ENCODE data around the gene RBAK. TPM values are rescaled to one million over a fixed set of nuclear protein-coding genes. Genes with fewer than 3 reads are reported as not detected.
"Not testable (repeated sequence)": the region's sequence is repeated elsewhere in the genome, so short reads cannot be mapped to it uniquely, and the experiment has no call there.

RBAK gene
- total RNA-seq, 4 donors from 2014 or later: 10.4 to 21.5 (median 12.2) TPM

GRCh38 chr7:5063698-5064097 is 18.0 kb downstream of the RBAK start:
- TF ChIP-seq, protein P1, sequence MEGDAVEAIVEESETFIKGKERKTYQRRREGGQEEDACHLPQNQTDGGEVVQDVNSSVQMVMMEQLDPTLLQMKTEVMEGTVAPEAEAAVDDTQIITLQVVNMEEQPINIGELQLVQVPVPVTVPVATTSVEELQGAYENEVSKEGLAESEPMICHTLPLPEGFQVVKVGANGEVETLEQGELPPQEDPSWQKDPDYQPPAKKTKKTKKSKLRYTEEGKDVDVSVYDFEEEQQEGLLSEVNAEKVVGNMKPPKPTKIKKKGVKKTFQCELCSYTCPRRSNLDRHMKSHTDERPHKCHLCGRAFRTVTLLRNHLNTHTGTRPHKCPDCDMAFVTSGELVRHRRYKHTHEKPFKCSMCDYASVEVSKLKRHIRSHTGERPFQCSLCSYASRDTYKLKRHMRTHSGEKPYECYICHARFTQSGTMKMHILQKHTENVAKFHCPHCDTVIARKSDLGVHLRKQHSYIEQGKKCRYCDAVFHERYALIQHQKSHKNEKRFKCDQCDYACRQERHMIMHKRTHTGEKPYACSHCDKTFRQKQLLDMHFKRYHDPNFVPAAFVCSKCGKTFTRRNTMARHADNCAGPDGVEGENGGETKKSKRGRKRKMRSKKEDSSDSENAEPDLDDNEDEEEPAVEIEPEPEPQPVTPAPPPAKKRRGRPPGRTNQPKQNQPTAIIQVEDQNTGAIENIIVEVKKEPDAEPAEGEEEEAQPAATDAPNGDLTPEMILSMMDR (IDR thresholded peaks at IDR 0.05): no peak
- no peak for TF ChIP-seq POLR2A (IDR thresholded peaks at IDR 0.05)
- WGBS, 2 donors: 98 to 99% methylated on average over 2 of the region's 2 CpGs
- no peak overlapping the region for H3K4me3 ChIP-seq (replicated peaks in 1 of 3)
- peaks cover 19% of the 10 kb centered on the region for H3K9me3 ChIP-seq
- intact Hi-C loops (cut with DNase I): no loop called here
- H3K27ac ChIP-seq: no peak overlapping the region
- DNase-seq: no peak
- no peaks in the 10 kb centered on the region for H3K4me1 ChIP-seq
- no peaks in the 10 kb centered on the region for H3K27me3 ChIP-seq
- peaks cover 61 to 63% of the 10 kb centered on the region in 2 donors for H3K36me3 ChIP-seq

GRCh38 chr7:5064391-5065106 is 18.9 kb downstream of the RBAK start:
- H3K9me3 ChIP-seq: peaks cover 19% of the 10 kb centered on the region
- H3K27ac ChIP-seq: no peak overlapping the region
- TF ChIP-seq POLR2A (IDR thresholded peaks at IDR 0.05): no peak
- TF ChIP-seq, protein P1 (IDR thresholded peaks at IDR 0.05): no peak
- no peaks in the 10 kb centered on the region for H3K4me1 ChIP-seq
- intact Hi-C loops (cut with DNase I): no loop called here
- DNase-seq: no peak
- 96 to 98% methylated on average over 12 of the region's 12 CpGs for WGBS, 2 donors
- H3K27me3 ChIP-seq: no peaks in the 10 kb centered on the region
- H3K36me3 ChIP-seq: peaks cover 53 to 54% of the 10 kb centered on the region in 2 donors
- H3K4me3 ChIP-seq (replicated peaks in 1 of 3): no peak overlapping the region

DNA sequence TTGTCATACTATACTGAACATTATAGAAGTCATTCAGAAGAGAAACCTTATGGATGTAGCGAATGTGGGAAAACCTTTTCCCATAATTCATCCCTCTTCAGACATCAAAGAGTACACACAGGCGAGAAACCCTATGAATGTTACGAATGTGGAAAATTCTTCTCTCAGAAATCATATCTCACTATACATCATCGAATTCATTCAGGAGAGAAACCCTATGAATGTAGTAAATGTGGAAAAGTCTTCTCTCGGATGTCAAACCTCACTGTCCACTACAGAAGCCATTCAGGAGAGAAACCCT is 19.4 kb downstream of the RBAK start:
- intact Hi-C loops (cut with DNase I): no loop called here

GRCh38 chr7:5068521-5068920 is 22.9 kb downstream of the RBAK start:
- Histone ChIP-seq H3K27me3 (no peaks in the 10 kb centered on the region), H3K27ac (no peak overlapping the region), H3K9me3 (peaks cover 16% of the 10 kb centered on the region), H3K4me3 (replicated peaks in 1 of 3) (no peak overlapping the region), H3K4me1 (no peaks in the 10 kb centered on the region), H3K36me3 (peaks cover 13 to 14% of the 10 kb centered on the region in 2 donors)
- intact Hi-C loops (cut with DNase I): no loop called here
- 89 to 94% methylated on average over 4 of the region's 4 CpGs for WGBS, 2 donors
- TF ChIP-seq, protein P1 (IDR thresholded peaks at IDR 0.05): no peak
- TF ChIP-seq POLR2A (IDR thresholded peaks at IDR 0.05): no peak
- DNase-seq: no peak

More for the DNA sequence above, 19.4 kb downstream of the RBAK start:
- Histone ChIP-seq H3K9me3 (peaks cover 19% of the 10 kb centered on the region), H3K27me3 (no peaks in the 10 kb centered on the region), H3K4me1 (no peaks in the 10 kb centered on the region), H3K27ac (no peak overlapping the region), H3K36me3 (peaks cover 48 to 49% of the 10 kb centered on the region in 2 donors), H3K4me3 (replicated peaks in 1 of 3) (no peak overlapping the region)
- DNase-seq: no peak
- 98 to 99% methylated on average over 5 of the region's 5 CpGs for WGBS, 2 donors
- TF ChIP-seq, protein P1 (IDR thresholded peaks at IDR 0.05): no peak
- TF ChIP-seq POLR2A (IDR thresholded peaks at IDR 0.05): no peak

DNA sequence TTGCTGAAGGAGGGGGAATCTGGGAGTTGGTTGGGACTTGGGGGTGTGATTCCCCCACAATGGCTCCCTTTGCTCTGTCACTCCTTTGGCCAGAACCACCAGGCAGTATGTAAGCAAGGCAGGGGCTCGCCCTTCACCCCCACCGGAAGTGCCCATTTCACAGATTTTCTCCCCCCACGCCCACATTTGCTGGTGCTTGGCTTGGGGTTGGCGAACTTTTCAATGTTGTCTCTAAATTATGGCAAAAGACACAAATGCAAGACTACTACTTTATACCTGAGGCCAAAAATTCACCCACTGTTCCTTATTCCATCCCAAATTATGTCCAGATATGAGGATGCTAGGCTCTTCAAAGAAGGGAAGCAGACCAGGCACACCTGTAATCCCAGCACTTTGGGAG is 24.5 kb downstream of the RBAK start:
- Histone ChIP-seq H3K27ac (no peak overlapping the region), H3K4me3 (replicated peaks in 1 of 3) (no peak overlapping the region), H3K36me3 (no peaks in the 10 kb centered on the region), H3K9me3 (peaks cover 5% of the 10 kb centered on the region), H3K4me1 (no peaks in the 10 kb centered on the region), H3K27me3 (no peaks in the 10 kb centered on the region)
- no peak for TF ChIP-seq POLR2A (IDR thresholded peaks at IDR 0.05)
- TF ChIP-seq, protein P1 (IDR thresholded peaks at IDR 0.05): no peak
- WGBS, 2 donors: 90 to 97% methylated on average over 4 of the region's 4 CpGs
- intact Hi-C loops (cut with DNase I): no loop called here
- no peak for DNase-seq

DNA sequence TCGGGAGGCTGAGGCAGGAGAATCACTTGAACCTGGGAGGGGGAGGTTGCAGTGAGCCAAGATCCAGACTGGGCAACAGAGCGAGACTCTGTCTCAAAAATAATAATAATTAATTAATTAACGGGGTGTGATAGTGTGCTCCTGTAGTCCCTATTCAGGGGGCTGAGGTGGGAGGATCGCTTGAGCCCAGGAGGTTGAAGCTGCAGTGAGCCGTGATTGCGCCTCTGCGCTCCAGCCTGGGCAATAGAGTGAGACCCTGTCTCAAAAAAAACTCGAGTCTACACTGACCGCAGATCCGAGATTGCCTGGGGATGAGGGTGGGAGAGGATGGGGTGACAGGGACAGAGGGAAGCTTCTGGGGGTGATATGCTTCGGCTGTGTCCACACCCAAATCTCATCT is 29.5 kb downstream of the RBAK start:
- H3K4me3 ChIP-seq (replicated peaks in 1 of 3); H3K36me3 ChIP-seq; H3K27me3 ChIP-seq; intact Hi-C loops (cut with DNase I); H3K9me3 ChIP-seq; H3K4me1 ChIP-seq; H3K27ac ChIP-seq; DNase-seq: not testable (repeated sequence)
- 83 to 92% methylated on average over 11 of the region's 11 CpGs for WGBS, 2 donors
